ENCODE measurements around the gene OSBPL2. TPM values are rescaled to one million over a fixed set of nuclear protein-coding genes. Genes with fewer than 3 reads are reported as not detected.

The OSBPL2 gene
- total RNA-seq, 4 donors from 2014 or later: 24.3 to 35.9 (median 26.3) TPM

DNA sequence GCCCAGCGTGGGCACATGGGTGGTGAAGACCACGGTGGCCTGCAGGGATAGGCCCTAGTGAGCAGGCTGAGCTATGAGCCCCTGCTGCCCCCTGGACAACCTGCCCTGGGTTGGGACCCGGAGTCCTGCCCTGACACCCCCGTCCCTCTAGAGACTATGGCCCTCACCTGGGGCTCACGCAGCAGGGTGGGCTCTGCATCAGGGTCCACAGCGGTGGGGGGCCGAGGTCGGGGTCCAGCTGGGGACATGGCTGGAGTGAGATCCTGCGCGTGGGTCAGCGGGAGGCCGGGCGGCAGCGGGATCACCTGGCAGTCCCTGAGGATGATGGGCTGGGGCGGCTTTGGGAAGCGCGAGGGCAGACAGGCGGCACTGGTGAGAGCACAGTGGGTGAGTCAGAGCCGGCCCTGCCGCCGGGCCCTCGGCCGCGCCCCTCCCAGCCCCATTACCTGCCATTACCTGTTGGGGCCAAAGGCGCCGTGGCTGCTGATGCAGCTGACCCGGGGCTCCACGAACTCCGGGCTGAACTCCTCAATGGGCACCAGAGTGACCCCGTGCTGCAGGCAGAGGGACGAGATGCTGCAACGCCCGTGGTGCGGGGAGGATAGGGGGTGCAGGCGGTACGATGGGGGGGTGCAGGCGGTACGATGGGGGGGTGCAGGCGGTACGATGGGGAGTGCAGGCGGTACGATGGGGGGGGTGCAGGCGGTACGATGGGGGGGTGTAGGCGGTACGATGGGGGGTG is 92.4 kb downstream of the OSBPL2 start:
- no peak for TF ChIP-seq CTCF (IDR thresholded peaks at IDR 0.05)
- ATAC-seq (ENCODE audit: low FRiP score): no peak

DNA sequence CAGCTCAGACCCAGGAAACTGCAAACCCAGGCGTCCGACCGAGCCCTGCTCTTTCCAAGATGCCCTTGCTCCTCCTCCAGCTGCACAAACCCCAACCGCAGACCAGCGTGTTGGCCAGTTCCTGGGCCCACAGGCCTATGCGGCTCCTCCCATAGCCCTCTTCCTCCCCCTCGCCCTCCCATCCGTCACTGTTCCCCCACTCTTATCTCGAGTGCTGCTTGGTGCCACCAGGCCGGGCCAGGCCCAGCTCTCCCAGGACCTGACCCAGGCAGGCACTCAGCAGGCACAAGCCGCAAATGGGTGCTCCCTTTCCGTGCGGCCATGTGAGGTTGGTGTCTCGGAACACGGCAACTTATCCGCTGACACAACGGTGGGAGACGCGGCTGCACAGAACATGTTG is 93.0 kb downstream of the OSBPL2 start:
- no peak for ATAC-seq (ENCODE audit: low FRiP score)
- no peak for TF ChIP-seq CTCF (IDR thresholded peaks at IDR 0.05)
- DNase-seq (ENCODE audit: low spot score): no peak

More for the DNA sequence above, 92.4 kb downstream of the OSBPL2 start:
- DNase-seq (ENCODE audit: low spot score): no peak

DNA sequence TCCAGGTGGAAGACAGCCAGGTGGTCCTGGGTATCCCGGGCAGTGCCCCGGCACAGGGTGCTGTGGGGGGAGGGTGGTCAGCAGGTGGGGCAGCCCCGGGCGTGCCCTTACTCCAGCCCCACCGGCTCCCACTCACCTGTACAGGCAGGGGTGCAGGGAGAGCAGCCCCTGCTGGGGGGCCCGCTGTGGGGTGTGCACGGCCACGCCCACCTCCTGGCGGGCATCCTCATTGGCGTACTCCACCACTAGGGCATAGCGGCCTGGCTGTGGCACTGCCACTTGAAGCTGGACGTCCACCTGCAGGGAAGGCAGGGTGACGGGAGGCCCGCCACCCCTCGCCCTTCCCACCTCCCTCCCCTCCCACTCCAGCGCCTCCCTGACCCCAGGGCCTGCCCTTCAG is 94.1 kb downstream of the OSBPL2 start:
- TF ChIP-seq CTCF (IDR thresholded peaks at IDR 0.05): no peak
- no peak for DNase-seq (ENCODE audit: low spot score)
- ATAC-seq (ENCODE audit: low FRiP score): no peak

GRCh38 chr20:62332989-62333819 is 94.9 kb downstream of the OSBPL2 start:
- DNase-seq (ENCODE audit: low spot score) (no peak), ATAC-seq (ENCODE audit: low FRiP score) (no peak)
- no peak for TF ChIP-seq CTCF (IDR thresholded peaks at IDR 0.05)

DNA sequence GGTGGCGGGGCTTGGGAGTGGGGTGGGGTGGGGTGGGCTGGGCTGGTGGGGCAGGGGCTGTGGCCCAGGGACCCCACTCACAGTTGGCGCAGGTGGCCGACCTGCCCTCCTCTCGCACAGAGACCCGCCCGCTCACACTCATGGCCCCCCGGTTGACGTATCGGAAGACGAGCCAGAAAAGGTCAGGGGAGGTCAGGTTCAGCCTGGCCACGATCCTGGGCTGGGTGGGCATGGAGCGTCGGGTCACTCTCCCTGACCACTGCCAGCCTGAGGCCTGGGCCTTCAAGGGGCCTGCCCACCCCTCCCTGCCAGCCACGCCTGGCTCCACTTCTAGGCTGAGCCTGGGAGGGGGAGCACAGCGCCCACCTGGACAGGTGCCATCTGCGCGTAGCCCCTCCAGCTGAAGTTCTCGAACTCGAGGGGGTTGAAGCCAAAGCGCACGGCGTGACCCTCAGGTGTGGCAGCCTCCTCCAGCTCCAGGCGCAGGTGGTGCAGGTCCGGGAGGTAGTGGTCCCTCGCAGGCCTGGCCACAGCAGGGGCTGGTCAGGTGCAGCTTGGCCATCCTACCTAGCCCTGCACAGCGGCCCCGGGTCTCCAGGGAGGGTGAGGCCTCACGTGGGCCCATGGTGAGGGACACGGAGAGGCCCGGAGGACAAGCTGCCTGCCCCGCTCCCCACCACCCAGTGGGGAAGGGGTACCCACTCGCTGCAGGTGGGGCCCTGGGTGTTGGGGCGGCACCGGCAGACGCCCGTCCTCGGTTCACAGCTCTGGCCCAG is 95.7 kb downstream of the OSBPL2 start:
- DNase-seq (ENCODE audit: low spot score) (no peak), ATAC-seq (ENCODE audit: low FRiP score) (no peak)
- no peak for TF ChIP-seq CTCF (IDR thresholded peaks at IDR 0.05)

DNA sequence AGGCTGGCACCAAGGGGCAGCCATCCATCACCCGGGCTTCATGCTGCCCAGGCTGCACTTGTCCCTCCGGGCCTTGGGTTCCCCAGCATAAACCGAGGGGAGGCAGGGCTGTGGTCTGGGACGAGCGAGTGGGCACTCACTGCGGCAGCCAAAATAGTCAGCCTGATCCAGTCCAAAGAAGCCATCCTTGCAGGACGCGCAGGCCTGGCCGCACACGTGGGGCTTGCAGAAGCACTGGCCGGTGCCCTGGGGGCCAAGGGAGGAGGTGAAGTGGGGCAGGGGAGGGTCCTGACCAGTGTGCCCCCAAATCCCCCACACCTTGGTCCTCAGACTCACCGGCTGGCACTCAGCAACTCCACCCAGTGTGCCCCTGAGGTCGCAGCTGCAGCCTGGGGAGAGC is 96.6 kb downstream of the OSBPL2 start:
- no peak for TF ChIP-seq CTCF (IDR thresholded peaks at IDR 0.05)
- DNase-seq (ENCODE audit: low spot score) (no peak), ATAC-seq (ENCODE audit: low FRiP score) (no peak)

All from omental fat pad (tissue), 4 donors.